Measurements from ENCODE around the gene KTN1. TPM values are rescaled to one million over a fixed set of nuclear protein-coding genes. Genes with fewer than 3 reads are reported as not detected.

Gene KTN1
- total and polyA plus RNA-seq, 2 experiments from 2014 or later = 124 to 607 TPM

DNA sequence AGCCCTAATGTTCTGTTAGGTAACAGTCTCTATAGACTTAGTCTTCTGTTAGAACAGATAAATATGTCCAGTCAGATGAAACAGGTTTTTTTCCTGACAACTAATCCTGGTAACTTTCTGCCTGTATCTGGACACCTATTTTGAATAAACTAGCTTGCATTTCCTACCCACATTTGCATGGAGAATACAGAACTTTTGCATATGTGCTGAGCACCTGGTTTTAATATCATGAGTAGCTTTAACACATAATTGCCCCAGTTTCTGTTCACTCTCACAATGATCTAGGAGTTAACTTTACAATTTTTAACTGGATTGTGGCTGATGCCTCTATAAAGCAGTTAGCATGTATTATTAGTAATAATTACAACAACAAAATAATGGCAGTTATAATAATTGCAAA, 111.7 kb downstream of the KTN1 start (continued):
- TF ChIP-seq REST (IDR thresholded peaks at IDR 0.05; ENCODE audit: unreplicated experiment) (no peak), CREB1 (CRISPR knock-in tag; IDR thresholded peaks at IDR 0.05; ENCODE audit: low read depth) (no peak), EZH2phosphoT487 (IDR thresholded peaks at IDR 0.05; ENCODE audit: unreplicated experiment) (no peak), CTCF (conservative IDR thresholded peaks at IDR 0.05; ENCODE audit: low read depth in 2 of 2) (no peak), EZH2 (IDR thresholded peaks at IDR 0.05; ENCODE audit: low read depth, unreplicated experiment) (no peak), NANOG (IDR thresholded peaks at IDR 0.05; ENCODE audit: borderline replicate concordance) (no peak)

DNA sequence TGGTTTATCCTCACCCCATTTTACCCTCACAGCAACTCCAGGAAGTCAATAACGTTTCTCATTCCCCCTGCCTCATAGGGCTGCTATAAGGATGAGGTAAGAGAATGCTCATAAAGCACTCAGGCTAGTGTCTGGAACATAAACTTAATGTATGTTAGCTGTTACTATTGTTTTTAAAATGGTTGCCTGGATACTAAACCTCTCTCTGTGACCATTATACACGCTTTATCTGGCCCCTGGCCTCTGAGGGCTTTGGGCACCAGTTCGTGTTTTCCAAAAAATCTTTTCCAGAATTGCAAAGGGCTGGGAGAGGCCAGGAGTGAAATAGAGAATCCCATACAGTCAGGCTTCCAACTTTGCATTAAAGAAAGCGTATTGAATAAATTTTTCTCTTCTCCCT, 113.9 kb downstream of the KTN1 start:
- Histone ChIP-seq H3K4me2 (no peak overlapping the region), H4K20me1 (replicated peaks; ENCODE audit: insufficient read depth) (no peaks in the 10 kb centered on the region), H3K27ac (ENCODE audit: low read depth) (no peak overlapping the region), H3K36me3 (ENCODE audit: insufficient read depth) (no peaks in the 10 kb centered on the region), H2AFZ (no peak overlapping the region), H3K9me2 (ENCODE audit: insufficient read depth) (peaks cover 9% of the 10 kb centered on the region), H3K79me2 (replicated peaks; ENCODE audit: insufficient read depth) (no peaks in the 10 kb centered on the region), H3K4me3 (no peak overlapping the region), H3K27me3 (ENCODE audit: insufficient read depth) (no peaks in the 10 kb centered on the region), H3K4me1 (ENCODE audit: insufficient read depth) (peaks cover 20% of the 10 kb centered on the region; the same call in 1 of the 2 replicates), H3F3A (replicated peaks; ENCODE audit: low read depth) (no peaks in the 10 kb centered on the region)
- H3K4me3 Mint-ChIP-seq = no peak overlapping the region
- no peaks in the 10 kb centered on the region for H3K9me3 Mint-ChIP-seq
- H3K4me1 Mint-ChIP-seq = peaks cover 20% of the 10 kb centered on the region
- H3K27me3 Mint-ChIP-seq (ENCODE audit: insufficient read depth, low read depth, poor library complexity) = no peaks in the 10 kb centered on the region
- H3K27ac Mint-ChIP-seq = no peak overlapping the region
- H3K36me3 Mint-ChIP-seq (ENCODE audit: low read depth) = no peaks in the 10 kb centered on the region
- no peak for ATAC-seq
- no peak for TF ChIP-seq EZH2 (IDR thresholded peaks at IDR 0.05; ENCODE audit: low read depth, unreplicated experiment)
- TF ChIP-seq NANOG (IDR thresholded peaks at IDR 0.05; ENCODE audit: borderline replicate concordance) = no peak
- TF ChIP-seq, protein P1, sequence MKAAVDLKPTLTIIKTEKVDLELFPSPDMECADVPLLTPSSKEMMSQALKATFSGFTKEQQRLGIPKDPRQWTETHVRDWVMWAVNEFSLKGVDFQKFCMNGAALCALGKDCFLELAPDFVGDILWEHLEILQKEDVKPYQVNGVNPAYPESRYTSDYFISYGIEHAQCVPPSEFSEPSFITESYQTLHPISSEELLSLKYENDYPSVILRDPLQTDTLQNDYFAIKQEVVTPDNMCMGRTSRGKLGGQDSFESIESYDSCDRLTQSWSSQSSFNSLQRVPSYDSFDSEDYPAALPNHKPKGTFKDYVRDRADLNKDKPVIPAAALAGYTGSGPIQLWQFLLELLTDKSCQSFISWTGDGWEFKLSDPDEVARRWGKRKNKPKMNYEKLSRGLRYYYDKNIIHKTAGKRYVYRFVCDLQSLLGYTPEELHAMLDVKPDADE (IDR thresholded peaks at IDR 0.05) = no peak
- TF ChIP-seq, protein P2, sequence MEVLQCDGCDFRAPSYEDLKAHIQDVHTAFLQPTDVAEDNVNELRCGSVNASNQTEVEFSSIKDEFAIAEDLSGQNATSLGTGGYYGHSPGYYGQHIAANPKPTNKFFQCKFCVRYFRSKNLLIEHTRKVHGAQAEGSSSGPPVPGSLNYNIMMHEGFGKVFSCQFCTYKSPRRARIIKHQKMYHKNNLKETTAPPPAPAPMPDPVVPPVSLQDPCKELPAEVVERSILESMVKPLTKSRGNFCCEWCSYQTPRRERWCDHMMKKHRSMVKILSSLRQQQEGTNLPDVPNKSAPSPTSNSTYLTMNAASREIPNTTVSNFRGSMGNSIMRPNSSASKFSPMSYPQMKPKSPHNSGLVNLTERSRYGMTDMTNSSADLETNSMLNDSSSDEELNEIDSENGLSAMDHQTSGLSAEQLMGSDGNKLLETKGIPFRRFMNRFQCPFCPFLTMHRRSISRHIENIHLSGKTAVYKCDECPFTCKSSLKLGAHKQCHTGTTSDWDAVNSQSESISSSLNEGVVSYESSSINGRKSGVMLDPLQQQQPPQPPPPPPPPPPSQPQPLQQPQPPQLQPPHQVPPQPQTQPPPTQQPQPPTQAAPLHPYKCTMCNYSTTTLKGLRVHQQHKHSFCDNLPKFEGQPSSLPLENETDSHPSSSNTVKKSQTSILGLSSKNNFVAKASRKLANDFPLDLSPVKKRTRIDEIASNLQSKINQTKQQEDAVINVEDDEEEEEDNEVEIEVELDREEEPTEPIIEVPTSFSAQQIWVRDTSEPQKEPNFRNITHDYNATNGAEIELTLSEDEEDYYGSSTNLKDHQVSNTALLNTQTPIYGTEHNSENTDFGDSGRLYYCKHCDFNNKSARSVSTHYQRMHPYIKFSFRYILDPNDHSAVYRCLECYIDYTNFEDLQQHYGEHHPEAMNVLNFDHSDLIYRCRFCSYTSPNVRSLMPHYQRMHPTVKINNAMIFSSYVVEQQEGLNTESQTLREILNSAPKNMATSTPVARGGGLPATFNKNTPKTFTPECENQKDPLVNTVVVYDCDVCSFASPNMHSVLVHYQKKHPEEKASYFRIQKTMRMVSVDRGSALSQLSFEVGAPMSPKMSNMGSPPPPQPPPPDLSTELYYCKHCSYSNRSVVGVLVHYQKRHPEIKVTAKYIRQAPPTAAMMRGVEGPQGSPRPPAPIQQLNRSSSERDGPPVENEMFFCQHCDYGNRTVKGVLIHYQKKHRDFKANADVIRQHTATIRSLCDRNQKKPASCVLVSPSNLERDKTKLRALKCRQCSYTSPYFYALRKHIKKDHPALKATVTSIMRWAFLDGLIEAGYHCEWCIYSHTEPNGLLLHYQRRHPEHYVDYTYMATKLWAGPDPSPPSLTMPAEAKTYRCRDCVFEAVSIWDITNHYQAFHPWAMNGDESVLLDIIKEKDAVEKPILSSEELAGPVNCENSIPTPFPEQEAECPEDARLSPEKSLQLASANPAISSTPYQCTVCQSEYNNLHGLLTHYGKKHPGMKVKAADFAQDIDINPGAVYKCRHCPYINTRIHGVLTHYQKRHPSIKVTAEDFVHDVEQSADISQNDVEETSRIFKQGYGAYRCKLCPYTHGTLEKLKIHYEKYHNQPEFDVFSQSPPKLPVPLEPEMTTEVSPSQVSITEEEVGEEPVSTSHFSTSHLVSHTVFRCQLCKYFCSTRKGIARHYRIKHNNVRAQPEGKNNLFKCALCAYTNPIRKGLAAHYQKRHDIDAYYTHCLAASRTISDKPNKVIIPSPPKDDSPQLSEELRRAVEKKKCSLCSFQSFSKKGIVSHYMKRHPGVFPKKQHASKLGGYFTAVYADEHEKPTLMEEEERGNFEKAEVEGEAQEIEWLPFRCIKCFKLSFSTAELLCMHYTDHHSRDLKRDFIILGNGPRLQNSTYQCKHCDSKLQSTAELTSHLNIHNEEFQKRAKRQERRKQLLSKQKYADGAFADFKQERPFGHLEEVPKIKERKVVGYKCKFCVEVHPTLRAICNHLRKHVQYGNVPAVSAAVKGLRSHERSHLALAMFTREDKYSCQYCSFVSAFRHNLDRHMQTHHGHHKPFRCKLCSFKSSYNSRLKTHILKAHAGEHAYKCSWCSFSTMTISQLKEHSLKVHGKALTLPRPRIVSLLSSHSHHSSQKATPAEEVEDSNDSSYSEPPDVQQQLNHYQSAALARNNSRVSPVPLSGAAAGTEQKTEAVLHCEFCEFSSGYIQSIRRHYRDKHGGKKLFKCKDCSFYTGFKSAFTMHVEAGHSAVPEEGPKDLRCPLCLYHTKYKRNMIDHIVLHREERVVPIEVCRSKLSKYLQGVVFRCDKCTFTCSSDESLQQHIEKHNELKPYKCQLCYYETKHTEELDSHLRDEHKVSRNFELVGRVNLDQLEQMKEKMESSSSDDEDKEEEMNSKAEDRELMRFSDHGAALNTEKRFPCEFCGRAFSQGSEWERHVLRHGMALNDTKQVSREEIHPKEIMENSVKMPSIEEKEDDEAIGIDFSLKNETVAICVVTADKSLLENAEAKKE (CRISPR knock-in tag; IDR thresholded peaks at IDR 0.05) = no peak
- TF ChIP-seq JUNB (IDR thresholded peaks at IDR 0.05; ENCODE audit: unreplicated experiment) = no peak
- DNase-seq (ENCODE audit: low spot score) = no peak
